Natural killer cell (primary cell): ENCODE results near the gene KCNA3. TPM values are rescaled to one million over a fixed set of nuclear protein-coding genes. Genes with fewer than 3 reads are reported as not detected.

Source experiments
- ATAC-seq, 3 donors: fragments of 150-1000 bp in 2 of 3; fragments of 200-7000 bp in 1 of 3; cut with Tn5 transposase; 1 replicate in 1 of 3; 2 replicates in 2 of 3; pipeline ENCODE4 v1.10.0; 2021; ENCODE audit warnings: mild to moderate bottlenecking in 2 of 3, moderate library complexity in 2 of 3
- DNase-seq, 2 donors: peaks; one replicate each; pipeline versions ENCODE4 v3.0.0 to v3.0.0-alpha.2; 2013 to 2021; ENCODE audit warnings: mixed read lengths in 1 of 2
- H3K27ac ChIP-seq: one replicate; pipeline ENCODE4 v1.5.1; 2013; ENCODE audit warnings: mild to moderate bottlenecking, low read length
- H3K27me3 ChIP-seq: one replicate; pipeline ENCODE4 v1.6.1; 2013; ENCODE audit warnings: low read length; ENCODE audit not compliant: control insufficient read depth, insufficient read depth
- H3K36me3 ChIP-seq: one replicate; pipeline ENCODE4 v1.6.1; 2013; ENCODE audit warnings: low read length; ENCODE audit not compliant: control insufficient read depth, insufficient read depth
- H3K4me1 ChIP-seq: one replicate; pipeline ENCODE4 v1.6.1; 2013; ENCODE audit warnings: low read length; ENCODE audit not compliant: control insufficient read depth, insufficient read depth
- H3K4me3 ChIP-seq: one replicate; pipeline ENCODE4 v1.5.1; 2013; ENCODE audit warnings: low read length
- H3K9me3 ChIP-seq: one replicate; pipeline ENCODE4 v1.6.1; 2013; ENCODE audit warnings: low read length; ENCODE audit not compliant: control insufficient read depth, insufficient read depth
- H3K27ac Mint-ChIP-seq, 2 donors: one replicate each; pipeline ENCODE4 v1.8.0; 2022; ENCODE audit warnings: mild to moderate bottlenecking in 2 of 2, mixed read lengths in 2 of 2, moderate library complexity in 1 of 2
- H3K27me3 Mint-ChIP-seq, 2 donors: one replicate each; pipeline ENCODE4 v1.8.0; 2022; ENCODE audit warnings: low read depth in 2 of 2, mixed read lengths in 2 of 2
- H3K36me3 Mint-ChIP-seq: one replicate; pipeline ENCODE4 v1.8.0; 2022; ENCODE audit warnings: mixed read lengths
- H3K4me1 Mint-ChIP-seq, 2 donors: one replicate each; pipeline ENCODE4 v1.8.0; 2022; ENCODE audit warnings: mixed read lengths in 2 of 2
- H3K4me3 Mint-ChIP-seq: one replicate; pipeline ENCODE4 v1.8.0; 2022; ENCODE audit warnings: mild to moderate bottlenecking, moderate library complexity, mixed read lengths
- H3K9me3 Mint-ChIP-seq, 2 donors: one replicate each; pipeline ENCODE4 v1.8.0; 2022; ENCODE audit warnings: mixed read lengths in 2 of 2
- WGBS: methylation state at CpG from one replicate; pipeline ENCODE4 v1.1.7; 2013; ENCODE audit warnings: missing lambda C conversion rate; ENCODE audit not compliant: insufficient coverage; 5-methylcytosine and 5-hydroxymethylcytosine counted together
- intact Hi-C: fragments of 100-400 bp; cut with micrococcal nuclease; formaldehyde crosslinking; loops from one replicate; pipeline ENCODE4 v1.14.2; 2022
- total RNA-seq, 4 donors: library from RNA; stranded (reverse); fragments of 120-200 nt in 1 of 4; gene quantifications; one replicate each; pipeline versions ENCODE4 v1.2.3 to v1.2.4, GENCODE V29; 2013 to 2022
- TF ChIP-seq, protein P1 (sequence below): fragments of 200-600 bp; IDR thresholded peaks from one replicate; pipeline ENCODE4 v1.8.0; 2022; ENCODE audit warnings: antibody characterized with exemption

Gene KCNA3
- total RNA-seq, 3 donors from 2014 or later (not counting 1 experiment from before 2014, with no cell fraction given) = 19.7 to 36.2 (median 30.3) TPM

DNA sequence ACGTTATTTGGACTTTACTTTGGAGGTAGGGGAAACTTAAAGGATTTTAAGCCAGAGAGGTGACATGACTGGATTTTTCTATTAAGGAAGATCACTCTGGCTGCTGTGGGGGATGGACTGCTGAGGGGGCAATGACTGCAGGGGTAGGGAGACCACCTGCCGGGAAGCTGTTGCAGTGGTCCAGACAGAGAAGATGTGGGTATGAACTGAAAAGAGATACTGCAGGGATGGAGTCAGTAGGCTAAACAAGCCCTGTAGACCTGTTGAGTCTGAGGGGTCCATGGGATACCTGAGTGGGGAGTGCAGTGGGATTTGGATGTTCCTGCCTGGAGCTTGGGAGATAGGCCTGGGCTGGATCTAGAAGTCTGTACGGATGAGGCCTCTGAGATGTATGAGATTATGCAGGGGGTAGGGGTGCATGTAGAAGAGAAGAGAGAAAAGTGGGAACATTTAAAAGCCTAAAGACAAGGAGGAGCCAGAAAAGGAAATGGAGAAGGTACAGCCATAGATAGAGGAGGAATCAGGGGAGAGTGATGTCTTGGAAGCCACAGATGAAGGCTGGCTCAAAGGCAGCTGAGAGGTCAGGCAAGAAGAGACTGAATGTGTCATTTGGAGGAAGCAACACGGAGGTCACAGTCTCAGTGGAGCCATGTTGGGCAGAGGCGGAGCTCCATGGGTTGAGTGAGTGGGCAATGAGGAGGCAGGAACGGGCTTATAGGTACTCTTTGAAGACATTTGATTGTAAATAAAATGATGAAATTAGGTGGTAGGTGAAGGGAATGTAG lies 42.7 kb downstream of the KCNA3 start:
- no peak overlapping the region for H3K4me3 ChIP-seq

DNA sequence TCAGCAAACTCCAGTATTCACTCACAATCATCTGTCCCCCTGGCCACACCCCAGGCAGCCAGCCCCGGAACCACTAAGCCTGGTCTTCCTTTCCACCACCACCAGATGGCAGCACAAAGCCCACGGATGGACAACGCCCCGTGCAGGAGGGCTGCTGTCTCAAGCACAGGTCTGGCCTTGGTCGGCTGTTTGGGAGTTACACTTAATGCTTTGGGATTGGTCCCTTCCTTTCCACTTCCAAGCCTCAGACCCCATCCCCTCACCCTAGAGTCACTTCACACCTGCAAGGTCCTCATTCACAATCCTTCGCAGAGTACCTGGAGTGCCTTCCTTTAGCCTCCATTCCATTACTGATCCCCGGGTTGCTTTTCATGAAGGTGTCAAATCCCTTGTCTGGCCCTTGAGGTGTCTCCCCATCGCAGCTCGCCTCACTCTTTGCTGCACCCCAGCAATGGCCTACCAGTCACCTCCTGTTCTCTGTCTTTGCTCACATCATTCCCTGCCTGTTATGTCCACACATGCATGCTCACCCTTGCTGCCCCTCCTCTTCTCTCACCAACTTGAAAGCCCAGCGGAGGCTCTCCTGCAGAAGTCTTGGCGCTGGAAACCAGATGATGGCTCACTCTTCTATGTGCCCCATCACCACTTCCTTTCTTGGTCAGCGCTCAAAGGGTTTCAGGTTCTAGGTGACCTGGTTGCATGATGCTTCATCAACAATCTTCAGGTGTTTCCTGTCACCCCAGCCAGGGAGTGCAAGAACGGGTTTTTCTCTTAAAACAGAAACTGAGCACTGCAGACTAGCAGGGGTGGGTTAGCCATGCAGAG lies 43.7 kb downstream of the KCNA3 start:
- H3K27me3 ChIP-seq = no peaks in the 10 kb centered on the region

More for the DNA sequence above, 42.7 kb downstream of the KCNA3 start:
- peaks cover 62% of the 10 kb centered on the region for H3K4me1 ChIP-seq
- no peak for DNase-seq
- TF ChIP-seq, protein P1, sequence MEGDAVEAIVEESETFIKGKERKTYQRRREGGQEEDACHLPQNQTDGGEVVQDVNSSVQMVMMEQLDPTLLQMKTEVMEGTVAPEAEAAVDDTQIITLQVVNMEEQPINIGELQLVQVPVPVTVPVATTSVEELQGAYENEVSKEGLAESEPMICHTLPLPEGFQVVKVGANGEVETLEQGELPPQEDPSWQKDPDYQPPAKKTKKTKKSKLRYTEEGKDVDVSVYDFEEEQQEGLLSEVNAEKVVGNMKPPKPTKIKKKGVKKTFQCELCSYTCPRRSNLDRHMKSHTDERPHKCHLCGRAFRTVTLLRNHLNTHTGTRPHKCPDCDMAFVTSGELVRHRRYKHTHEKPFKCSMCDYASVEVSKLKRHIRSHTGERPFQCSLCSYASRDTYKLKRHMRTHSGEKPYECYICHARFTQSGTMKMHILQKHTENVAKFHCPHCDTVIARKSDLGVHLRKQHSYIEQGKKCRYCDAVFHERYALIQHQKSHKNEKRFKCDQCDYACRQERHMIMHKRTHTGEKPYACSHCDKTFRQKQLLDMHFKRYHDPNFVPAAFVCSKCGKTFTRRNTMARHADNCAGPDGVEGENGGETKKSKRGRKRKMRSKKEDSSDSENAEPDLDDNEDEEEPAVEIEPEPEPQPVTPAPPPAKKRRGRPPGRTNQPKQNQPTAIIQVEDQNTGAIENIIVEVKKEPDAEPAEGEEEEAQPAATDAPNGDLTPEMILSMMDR = no peak
- peak overlapping the region; percentile 37 for H3K27ac ChIP-seq
- no peak for ATAC-seq
- intact Hi-C loops = loop anchor here (1.0 to 5.0 kb wide), 2 partner anchors 40 to 134 kb away; partner anchors contain the start of gene KCNA3
- Mint-ChIP-seq H3K27ac (no peak overlapping the region), H3K4me3 (no peak overlapping the region), H3K4me1 (peaks cover 23 to 28% of the 10 kb centered on the region in 2 donors), H3K36me3 (no peaks in the 10 kb centered on the region), H3K9me3 (no peaks in the 10 kb centered on the region), H3K27me3 (peaks cover 0 to 3% of the 10 kb centered on the region in 2 donors)
- no peaks in the 10 kb centered on the region for H3K36me3 ChIP-seq
- no peaks in the 10 kb centered on the region for H3K9me3 ChIP-seq
- no peaks in the 10 kb centered on the region for H3K27me3 ChIP-seq
- 79% methylated on average over 6 of the region's 6 CpGs for WGBS

GRCh38 chr1:110628323-110629105 lies 46.2 kb downstream of the KCNA3 start:
- H3K27me3 ChIP-seq = no peaks in the 10 kb centered on the region
- H3K36me3 Mint-ChIP-seq = no peaks in the 10 kb centered on the region
- H3K4me3 ChIP-seq = no peak overlapping the region
- peaks cover 27% of the 10 kb centered on the region for H3K4me1 ChIP-seq
- H3K36me3 ChIP-seq = no peaks in the 10 kb centered on the region
- no peaks in the 10 kb centered on the region for H3K9me3 Mint-ChIP-seq
- peaks cover 0 to 6% of the 10 kb centered on the region in 2 donors for H3K27me3 Mint-ChIP-seq
- no peak for DNase-seq
- no peak for ATAC-seq
- H3K9me3 ChIP-seq = no peaks in the 10 kb centered on the region
- 92% methylated on average over 6 of the region's 6 CpGs for WGBS
- no peak overlapping the region for H3K4me3 Mint-ChIP-seq
- intact Hi-C loops = no loop called here
- peaks cover 0 to 5% of the 10 kb centered on the region in 2 donors for H3K4me1 Mint-ChIP-seq
- TF ChIP-seq, protein P1 = no peak
- no peak overlapping the region for H3K27ac ChIP-seq
- H3K27ac Mint-ChIP-seq = no peak overlapping the region

More for the DNA sequence above, 43.7 kb downstream of the KCNA3 start:
- Mint-ChIP-seq H3K4me1 (peaks cover 16 to 21% of the 10 kb centered on the region in 2 donors), H3K27ac (no peak overlapping the region), H3K9me3 (no peaks in the 10 kb centered on the region), H3K4me3 (no peak overlapping the region), H3K36me3 (no peaks in the 10 kb centered on the region), H3K27me3 (peaks cover 0 to 3% of the 10 kb centered on the region in 2 donors)
- peak; percentile 75 to 94 for DNase-seq
- Histone ChIP-seq H3K4me1 (peaks cover 52% of the 10 kb centered on the region), H3K36me3 (no peaks in the 10 kb centered on the region), H3K4me3 (no peak overlapping the region), H3K9me3 (no peaks in the 10 kb centered on the region), H3K27ac (peak overlapping the region; percentile 19)
- TF ChIP-seq, protein P1 = peak; percentile 86
- intact Hi-C loops = loop anchor here (1.0 to 5.0 kb wide), 2 partner anchors 41 to 135 kb away; partner anchors contain the start of gene KCNA3
- WGBS = 9% methylated on average over 13 of the region's 13 CpGs
- peak; percentile 86 to 96 (median 95) for ATAC-seq
